ENCODE measurements around the gene PRL.

PRL gene

DNA sequence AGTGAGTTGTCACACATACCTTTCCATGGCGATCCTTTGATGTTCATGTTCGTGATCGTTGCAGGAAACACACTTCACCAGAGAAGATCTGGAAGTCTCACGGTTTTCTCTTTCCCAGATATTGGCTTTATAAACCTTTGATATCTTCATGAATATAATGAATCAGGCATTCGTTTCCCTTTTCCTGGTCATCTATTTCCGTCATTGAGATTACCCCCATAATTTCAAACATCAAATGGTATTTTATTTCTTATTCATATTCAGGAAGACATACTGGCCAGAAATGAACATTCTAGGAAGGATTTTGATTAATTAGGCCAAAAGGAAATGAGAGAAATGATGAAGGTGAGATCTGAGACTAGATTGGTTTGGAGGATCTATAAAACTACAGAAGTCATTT lies at the start of gene PRL:
Gene PRL (minus strand): TSS at position 101 of the 400 bp plus-strand sequence. CDS start 54 bp downstream, at position 47.
- DNase-seq (ENCODE audit: low read depth), result no peak

DNA sequence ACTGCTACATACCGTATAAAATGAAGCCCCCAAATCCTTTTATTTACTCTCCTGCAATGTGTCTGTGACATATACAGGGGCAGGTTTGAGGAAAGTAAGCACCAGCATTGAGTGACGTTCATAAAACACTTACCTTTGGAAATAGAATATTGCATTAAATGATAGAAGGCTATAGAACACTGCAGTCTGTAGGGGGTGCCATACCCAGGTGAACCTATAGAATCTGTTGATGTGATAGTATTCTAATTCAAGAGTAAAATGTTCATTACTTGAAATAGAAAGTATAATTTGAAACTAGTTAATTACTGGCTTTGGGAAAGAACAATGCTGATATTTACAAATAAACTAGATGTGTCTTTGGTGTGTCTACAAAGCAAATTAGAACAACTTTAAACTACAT lies 47.0 kb upstream of the PRL start:
- no peak for DNase-seq (ENCODE audit: low read depth)

DNA sequence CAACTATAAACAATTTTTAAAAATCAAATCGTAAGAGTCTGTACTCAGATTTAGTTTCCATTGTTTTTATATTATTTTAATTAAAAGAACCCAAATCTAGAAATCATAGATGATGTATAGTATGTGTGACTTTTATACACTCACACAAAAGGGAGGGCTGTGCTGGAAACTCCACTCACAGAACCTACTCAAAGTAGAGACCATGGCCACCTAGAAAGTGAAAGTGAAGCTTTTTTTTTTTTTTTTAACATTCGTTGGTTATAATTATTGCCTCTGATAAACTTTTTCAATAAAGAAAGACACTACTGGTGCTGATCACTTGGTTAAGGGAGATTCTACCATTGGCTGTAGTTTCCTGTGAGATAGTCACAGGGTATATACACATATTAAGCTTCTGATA lies 37.9 kb upstream of the PRL start:
- DNase-seq (ENCODE audit: low read depth), result no peak

GRCh38 chr6:22333802-22334201 lies 37.0 kb upstream of the PRL start:
- DNase-seq (ENCODE audit: low read depth), result no peak

DNA sequence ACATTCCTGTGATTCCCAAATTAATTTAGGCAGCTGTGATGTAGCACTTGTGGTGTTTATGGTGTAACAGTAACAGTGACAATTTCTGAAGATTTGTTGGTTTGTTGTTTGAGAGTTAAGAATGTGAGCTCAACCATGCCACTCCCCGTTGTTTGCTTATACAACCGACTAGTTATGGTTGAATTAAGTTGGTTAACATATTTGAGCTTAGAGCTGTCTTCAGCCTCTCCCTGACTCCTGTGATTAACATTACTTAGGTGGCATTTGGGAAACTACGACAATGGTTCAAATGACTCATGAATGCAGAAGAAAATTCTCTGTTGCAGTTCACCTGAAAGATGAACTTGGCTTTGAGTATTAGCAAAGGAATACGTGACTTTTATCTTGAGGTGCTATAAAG lies 35.9 kb upstream of the PRL start:
- no peak for DNase-seq (ENCODE audit: low read depth)

- no peak for DNase-seq (ENCODE audit: low read depth)
Observed at GRCh38 chr6:22332216-22332615, 35.4 kb upstream of the PRL start.

- DNase-seq (ENCODE audit: low read depth), result no peak
Observed at GRCh38 chr6:22330941-22331340, 34.1 kb upstream of the PRL start.

GRCh38 chr6:22328474-22328873 lies 31.6 kb upstream of the PRL start:
- no peak for DNase-seq (ENCODE audit: low read depth)

GRCh38 chr6:22327881-22328280 lies 31.0 kb upstream of the PRL start:
- DNase-seq (ENCODE audit: low read depth), result no peak

DNA sequence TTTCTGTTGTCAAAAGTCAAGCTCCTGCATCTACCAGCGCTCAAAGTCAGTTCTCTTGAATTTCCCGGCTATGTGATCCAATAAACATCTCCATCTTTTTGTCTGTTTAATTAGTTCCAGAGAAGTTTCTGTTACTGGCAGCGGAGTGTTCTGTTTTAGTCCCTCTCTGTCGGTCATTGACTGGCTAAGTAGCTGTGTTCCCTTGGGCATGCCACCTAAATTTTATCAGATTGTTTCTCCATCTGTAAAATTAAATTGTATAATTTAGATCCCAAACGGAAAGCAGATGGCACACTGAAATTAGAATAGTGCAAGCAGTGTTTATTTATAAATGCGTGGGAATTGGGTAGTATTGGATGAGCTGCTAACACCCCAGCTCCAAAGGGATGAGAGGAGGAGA lies 29.7 kb upstream of the PRL start:
- no peak for DNase-seq (ENCODE audit: low read depth)

GRCh38 chr6:22325481-22325880 lies 28.6 kb upstream of the PRL start:
- no peak for DNase-seq (ENCODE audit: low read depth)

- DNase-seq (ENCODE audit: low read depth), result no peak
Observed at GRCh38 chr6:22323848-22324247, 27.0 kb upstream of the PRL start.

- no peak for DNase-seq (ENCODE audit: low read depth)
Observed at GRCh38 chr6:22322103-22323030, 25.5 kb upstream of the PRL start.

DNA sequence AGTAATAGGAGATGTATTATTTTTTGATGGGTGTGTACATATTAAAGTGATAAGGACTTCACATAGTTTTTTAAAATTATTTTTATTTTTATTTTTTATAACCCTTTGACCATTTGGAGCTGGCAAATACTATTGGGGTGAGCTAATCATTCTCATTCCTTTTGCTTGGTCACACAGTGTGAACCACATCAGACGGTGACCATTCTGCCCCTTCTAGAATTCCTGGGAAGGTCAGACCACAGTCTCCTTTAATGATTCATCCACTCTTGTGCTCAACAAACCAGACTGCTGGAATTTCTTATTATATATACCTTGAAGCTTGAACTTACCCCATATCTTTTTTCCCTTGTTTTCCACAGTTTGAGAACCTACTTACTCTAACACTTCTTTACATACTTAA lies 23.9 kb upstream of the PRL start:
- DNase-seq (ENCODE audit: low read depth), result no peak

GRCh38 chr6:22318404-22318803 lies 21.6 kb upstream of the PRL start:
- DNase-seq (ENCODE audit: low read depth), result no peak

DNA sequence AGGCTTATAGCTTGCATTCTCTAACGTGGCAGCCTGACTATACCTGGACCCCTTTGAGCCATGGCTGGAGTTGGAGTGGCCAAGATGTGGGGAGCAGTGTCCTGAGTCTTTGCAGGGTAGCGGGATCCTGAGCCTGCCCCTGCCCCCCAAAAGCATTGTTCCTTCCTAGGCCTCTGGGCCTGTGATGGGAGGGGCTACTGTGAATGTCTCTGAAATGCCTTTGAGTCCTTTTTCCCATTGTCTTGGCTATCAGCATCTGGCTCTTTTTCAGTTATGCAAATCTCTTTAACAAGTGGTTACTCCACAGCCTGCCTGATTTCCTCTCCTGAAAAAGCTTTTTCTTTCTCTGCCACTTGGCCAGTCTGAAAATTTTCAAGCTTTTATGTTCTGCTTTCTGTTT lies 17.0 kb upstream of the PRL start:
- DNase-seq (ENCODE audit: low read depth), result no peak

- no peak for DNase-seq (ENCODE audit: low read depth)
Observed at GRCh38 chr6:22308939-22309338, 12.1 kb upstream of the PRL start.

DNA sequence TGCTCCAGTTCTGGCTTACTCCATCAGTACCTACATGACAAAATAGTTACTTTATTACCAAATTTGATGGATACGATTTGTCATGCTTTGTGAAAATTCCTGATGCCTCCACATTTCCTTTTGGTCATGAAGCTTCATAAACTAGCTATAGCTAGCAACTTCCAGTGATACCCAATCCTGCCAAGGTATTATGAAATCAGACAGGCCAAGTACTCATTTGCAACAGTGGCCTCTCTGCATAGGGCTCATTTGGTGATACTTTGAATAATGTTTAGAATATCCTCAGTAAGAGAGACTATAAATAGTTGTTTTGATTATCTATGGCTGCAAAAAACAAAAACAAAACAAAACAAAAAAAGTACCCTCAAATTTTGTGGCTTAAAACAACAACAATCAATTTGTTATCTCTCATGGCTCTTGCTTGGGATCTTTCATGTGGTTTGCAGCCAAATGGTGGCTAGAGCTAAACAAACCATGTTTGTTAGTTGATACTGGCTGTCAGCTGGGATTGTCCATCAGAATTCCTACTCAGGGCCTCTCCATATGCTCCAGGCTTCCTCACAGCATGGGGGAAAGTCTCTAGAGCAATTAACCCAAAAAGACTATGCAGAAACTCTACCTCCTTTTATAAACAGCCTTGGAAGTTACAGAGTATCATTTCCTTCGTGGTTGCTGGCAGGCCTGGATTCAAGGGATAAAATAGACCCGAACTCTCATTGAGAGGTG lies 10.1 kb upstream of the PRL start:
- no peak for DNase-seq (ENCODE audit: low read depth)

GRCh38 chr6:22302838-22303237 lies 6.0 kb upstream of the PRL start:
- no peak for DNase-seq (ENCODE audit: low read depth)

DNA sequence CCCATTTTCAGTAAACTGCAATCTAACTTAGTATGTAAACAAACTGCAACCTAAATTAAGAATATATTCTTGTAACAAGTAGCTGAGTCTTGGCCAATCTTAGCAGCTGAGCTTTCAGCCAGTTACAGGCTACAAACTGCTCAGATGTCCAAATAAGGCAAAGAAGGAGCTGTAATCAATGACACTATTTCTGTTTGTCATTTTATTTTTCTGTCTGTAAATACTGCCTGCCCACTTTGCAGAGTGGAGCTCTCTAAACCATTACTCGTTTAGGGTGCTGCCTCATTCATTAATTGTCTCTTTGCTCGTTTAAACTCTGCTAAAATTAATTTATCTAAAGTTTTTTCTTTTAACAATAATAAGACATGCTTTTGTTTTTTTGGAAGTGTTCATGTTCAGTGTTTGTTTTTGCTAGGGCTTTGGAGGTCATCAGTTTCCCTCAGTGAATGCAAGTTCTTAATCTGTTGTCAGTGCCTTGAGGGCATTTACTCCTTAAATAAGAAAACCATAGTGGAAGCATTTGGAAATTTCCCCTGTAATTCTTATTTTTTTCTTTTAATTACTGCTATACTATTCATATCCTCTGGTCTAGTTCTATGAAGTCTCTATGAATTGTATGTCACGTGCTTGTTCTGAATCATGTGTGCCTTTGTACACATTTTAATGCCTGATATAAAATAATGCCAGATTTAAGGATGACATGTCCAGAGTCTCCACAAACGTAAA lies 3.6 kb upstream of the PRL start:
- DNase-seq (ENCODE audit: low read depth), result no peak

- no peak for DNase-seq (ENCODE audit: low read depth)
Observed at GRCh38 chr6:22298475-22298890, 1.6 kb upstream of the PRL start.

DNA sequence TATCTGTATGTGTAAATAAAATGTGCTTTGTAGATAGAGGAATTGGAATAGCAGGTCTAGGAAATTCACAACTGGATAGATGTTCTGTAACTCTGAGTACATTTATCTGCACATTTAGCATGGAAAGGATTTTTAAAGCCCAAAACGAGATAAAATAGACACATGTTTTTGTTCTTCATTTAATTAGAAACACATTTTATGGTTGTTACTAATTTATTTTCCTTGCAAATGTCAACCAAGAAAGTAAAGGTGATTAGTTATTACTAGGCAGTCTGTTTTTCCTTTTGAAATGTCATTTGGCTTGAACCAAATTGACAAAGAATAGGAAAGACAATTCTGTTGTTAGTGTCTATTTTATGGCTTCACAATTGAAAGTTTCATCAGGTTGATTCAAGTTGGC lies 769 bp downstream of the PRL start:
- no peak for DNase-seq (ENCODE audit: low read depth)

DNA sequence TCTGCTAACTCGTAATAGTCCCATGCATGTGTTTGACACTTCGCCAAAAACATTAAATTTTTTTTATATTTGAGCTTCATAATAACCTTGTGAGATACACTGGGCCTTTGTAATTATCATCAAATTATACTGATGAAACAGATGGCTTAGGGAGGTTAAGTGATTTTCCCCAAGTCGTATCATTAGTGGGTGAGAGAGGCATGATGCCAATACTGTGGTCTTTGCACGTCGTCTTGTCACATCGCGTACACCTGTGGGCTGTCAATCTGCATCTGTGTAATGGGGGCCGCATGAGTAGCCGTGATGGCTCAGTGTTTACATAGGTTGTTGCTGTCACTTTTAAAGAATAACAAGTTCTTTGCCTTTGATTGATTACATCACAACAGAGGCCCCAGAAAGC lies 1.7 kb downstream of the PRL start:
- no peak for DNase-seq (ENCODE audit: low read depth)
